CD14-positive monocyte (primary cell): Measurements from ENCODE around the gene XPR1. TPM values are rescaled to one million over a fixed set of nuclear protein-coding genes. Genes with fewer than 3 reads are reported as not detected.
"Not testable (repeated sequence)": the region's sequence is repeated elsewhere in the genome, so short reads cannot be mapped to it uniquely, and the experiment has no call there.

Source experiments
- DNase-seq, 3 donors: peaks; one replicate each; pipeline ENCODE4 v3.0.0-alpha.2; 2011 to 2022
- H2AFZ ChIP-seq: 2 replicates; pipeline ENCODE4 v1.6.0; 2012; ENCODE audit warnings: mild to moderate bottlenecking, low read depth, low read length, inconsistent platforms; ENCODE audit not compliant: insufficient read depth, poor library complexity, severe bottlenecking
- H3K27ac ChIP-seq, 2 donors: 1 replicate in 1 of 2; 2 replicates in 1 of 2; pipeline ENCODE4 v1.5.1; 2012 to 2013; ENCODE audit warnings: low read length in 2 of 2, control low read depth in 1 of 2, inconsistent platforms in 1 of 2, low read depth in 1 of 2, mild to moderate bottlenecking in 1 of 2
- H3K27me3 ChIP-seq, 2 donors: one replicate each; pipeline versions ENCODE4 v1.6.0 to v1.6.1; 2011 to 2013; ENCODE audit warnings: low read length in 2 of 2; ENCODE audit not compliant: control insufficient read depth in 2 of 2, insufficient read depth in 2 of 2
- H3K36me3 ChIP-seq, 2 donors: replicated peaks in 1 of 2; 1 replicate in 1 of 2; 2 replicates in 1 of 2; pipeline versions ENCODE4 v1.5.1 to v1.6.1; 2012 to 2013; ENCODE audit warnings: low read length in 2 of 2, control low read depth in 1 of 2, inconsistent platforms in 1 of 2, mild to moderate bottlenecking in 1 of 2; ENCODE audit not compliant: insufficient read depth in 2 of 2, control insufficient read depth in 1 of 2
- H3K4me1 ChIP-seq, 2 donors: 1 replicate in 1 of 2; 2 replicates in 1 of 2; pipeline versions ENCODE4 v1.5.1 to v1.6.1; 2012 to 2013; ENCODE audit warnings: low read length in 2 of 2, control low read depth in 1 of 2, inconsistent platforms in 1 of 2, mild to moderate bottlenecking in 1 of 2, moderate library complexity in 1 of 2; ENCODE audit not compliant: insufficient read depth in 2 of 2, control insufficient read depth in 1 of 2
- H3K4me2 ChIP-seq: replicated peaks from 2 replicates; pipeline ENCODE3; 2012; ENCODE audit warnings: low read length, moderate library complexity, mild to moderate bottlenecking; ENCODE audit not compliant: poor library complexity, severe bottlenecking; ENCODE audit errors: extremely low read depth
- H3K4me3 ChIP-seq, 3 experiments: fragments of 200-600 bp in 1 of 3; sonication (generic) in 1 of 3; replicated peaks in 1 of 3; 1 replicate in 2 of 3; 2 replicates in 1 of 3; pipeline ENCODE4 v1.5.1; 2011 to 2013; ENCODE audit warnings: low read length in 3 of 3, mild to moderate bottlenecking in 3 of 3, control low read depth in 2 of 3, low read depth in 2 of 3, inconsistent platforms in 1 of 3, moderate library complexity in 1 of 3
- H3K79me2 ChIP-seq: 2 replicates; pipeline ENCODE4 v1.6.0; 2012; ENCODE audit warnings: mild to moderate bottlenecking, control low read depth, inconsistent platforms, low read length, moderate library complexity; ENCODE audit not compliant: insufficient read depth
- H3K9ac ChIP-seq: 2 replicates; pipeline ENCODE4 v1.6.0; 2017; ENCODE audit warnings: low read length, mild to moderate bottlenecking; ENCODE audit not compliant: insufficient read depth, poor library complexity, severe bottlenecking
- H3K9me3 ChIP-seq, 2 donors: replicated peaks in 1 of 2; 1 replicate in 1 of 2; 2 replicates in 1 of 2; pipeline versions ENCODE4 v1.5.1 to v1.6.1; 2012 to 2013; ENCODE audit warnings: low read length in 2 of 2, control low read depth in 1 of 2; ENCODE audit not compliant: control insufficient read depth in 1 of 2, insufficient read depth in 1 of 2
- H4K20me1 ChIP-seq: 2 replicates; pipeline ENCODE4 v1.6.0; 2012; ENCODE audit warnings: mild to moderate bottlenecking, low read length, control low read depth, moderate library complexity; ENCODE audit not compliant: insufficient read depth
- H3K27ac Mint-ChIP-seq, 7 donors: one replicate each; pipeline ENCODE4 v1.8.0; 2020; ENCODE audit warnings: mild to moderate bottlenecking in 7 of 7, mixed read lengths in 7 of 7, moderate library complexity in 6 of 7, inconsistent platforms in 2 of 7
- H3K27me3 Mint-ChIP-seq, 3 donors: one replicate each; pipeline ENCODE4 v1.8.0; 2021 to 2022; ENCODE audit warnings: low read depth in 3 of 3, mild to moderate bottlenecking in 3 of 3, mixed read lengths in 3 of 3, moderate library complexity in 3 of 3, inconsistent platforms in 1 of 3
- H3K36me3 Mint-ChIP-seq, 2 donors: one replicate each; pipeline ENCODE4 v1.8.0; 2020; ENCODE audit warnings: mixed read lengths in 2 of 2, inconsistent platforms in 1 of 2, mild to moderate bottlenecking in 1 of 2
- H3K4me1 Mint-ChIP-seq: one replicate; pipeline ENCODE4 v1.8.0; 2020; ENCODE audit warnings: mild to moderate bottlenecking, mixed read lengths
- H3K4me3 Mint-ChIP-seq, 2 donors: one replicate each; pipeline ENCODE4 v1.8.0; 2020; ENCODE audit warnings: mild to moderate bottlenecking in 2 of 2, mixed read lengths in 2 of 2, moderate library complexity in 1 of 2
- H3K9me3 Mint-ChIP-seq, 7 donors: one replicate each; pipeline ENCODE4 v1.8.0; 2020 to 2022; ENCODE audit warnings: mixed read lengths in 7 of 7, mild to moderate bottlenecking in 6 of 7, moderate library complexity in 6 of 7, inconsistent platforms in 2 of 7
- WGBS: methylation state at CpG from one replicate; pipeline ENCODE4 v1.1.5; 2013; ENCODE audit warnings: missing lambda C conversion rate; ENCODE audit not compliant: insufficient coverage; 5-methylcytosine and 5-hydroxymethylcytosine counted together
- intact Hi-C, 2 donors: fragments of 100-400 bp; cut with micrococcal nuclease; formaldehyde crosslinking; loops; one replicate each; pipeline versions ENCODE4 v1.15.0 to v1.15.1; 2023
- polyA plus RNA-seq, 3 donors: library from polyadenylated mRNA; depleted of rRNA in 1 of 3; unstranded in 2 of 3; stranded (reverse) in 1 of 3; fragments of 300-500 nt in 2 of 3; fragments of >200 nt in 1 of 3; fragmentation: Illumina TruSeq in 2 of 3; gene quantifications; 1 replicate in 2 of 3; 2 replicates in 1 of 3; pipeline ENCODE4 v1.2.3, GENCODE V29; 2012 to 2021
- TF ChIP-seq, protein P1 (sequence below): fragments of 200-600 bp; IDR thresholded peaks from one replicate; pipeline ENCODE4 v1.8.0; 2022; ENCODE audit warnings: antibody characterized with exemption, mild to moderate bottlenecking

XPR1 gene
- polyA plus RNA-seq, 3 donors = 4.7 to 12.5 (median 8.7) TPM

DNA sequence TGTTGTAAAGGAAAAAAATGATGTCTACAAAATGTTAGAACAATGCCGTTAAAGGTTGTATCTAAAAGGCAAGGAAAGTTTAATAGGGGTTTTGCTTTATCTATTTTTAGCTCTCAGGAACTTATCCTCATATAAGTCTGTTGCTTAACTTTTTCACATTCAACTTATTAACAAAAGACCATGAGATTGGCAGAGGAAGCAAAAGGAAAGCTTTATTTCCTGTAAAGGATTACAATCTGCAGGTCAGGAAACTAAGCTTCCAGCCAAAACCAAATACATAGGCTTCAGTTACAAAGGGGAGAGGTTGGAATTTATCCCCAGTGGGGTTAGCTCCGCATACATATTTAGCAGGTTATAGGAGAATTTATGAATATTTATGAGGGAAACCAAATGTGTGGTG is 222.2 kb downstream of the XPR1 start:
- Histone ChIP-seq H3K9ac (no peak overlapping the region), H3K4me2 (no peak overlapping the region), H4K20me1 (no peaks in the 10 kb centered on the region), H3K36me3 (no peaks in the 10 kb centered on the region), H3K79me2 (no peaks in the 10 kb centered on the region), H3K4me1 (peaks cover 23 to 40% of the 10 kb centered on the region in 2 donors), H3K9me3 (no peaks in the 10 kb centered on the region), H2AFZ (no peak overlapping the region), H3K4me3 (no peak overlapping the region), H3K27ac (no peak overlapping the region), H3K27me3 (peaks cover 16 to 27% of the 10 kb centered on the region in 2 donors)
- peaks cover 28 to 40% (median 36%) of the 10 kb centered on the region in 3 donors for H3K27me3 Mint-ChIP-seq
- H3K36me3 Mint-ChIP-seq = peaks cover 10 to 44% of the 10 kb centered on the region in 2 donors
- intact Hi-C loops = no loop called here
- DNase-seq = no peak
- H3K9me3 Mint-ChIP-seq = peaks cover 0 to 8% (median 3%) of the 10 kb centered on the region in 7 donors
- no peak overlapping the region for H3K27ac Mint-ChIP-seq
- H3K4me3 Mint-ChIP-seq = peak overlapping the region in 1 of 2 donors; percentile 68
- WGBS = no CpG with 5 or more reads among the region's 2 CpGs
- TF ChIP-seq, protein P1, sequence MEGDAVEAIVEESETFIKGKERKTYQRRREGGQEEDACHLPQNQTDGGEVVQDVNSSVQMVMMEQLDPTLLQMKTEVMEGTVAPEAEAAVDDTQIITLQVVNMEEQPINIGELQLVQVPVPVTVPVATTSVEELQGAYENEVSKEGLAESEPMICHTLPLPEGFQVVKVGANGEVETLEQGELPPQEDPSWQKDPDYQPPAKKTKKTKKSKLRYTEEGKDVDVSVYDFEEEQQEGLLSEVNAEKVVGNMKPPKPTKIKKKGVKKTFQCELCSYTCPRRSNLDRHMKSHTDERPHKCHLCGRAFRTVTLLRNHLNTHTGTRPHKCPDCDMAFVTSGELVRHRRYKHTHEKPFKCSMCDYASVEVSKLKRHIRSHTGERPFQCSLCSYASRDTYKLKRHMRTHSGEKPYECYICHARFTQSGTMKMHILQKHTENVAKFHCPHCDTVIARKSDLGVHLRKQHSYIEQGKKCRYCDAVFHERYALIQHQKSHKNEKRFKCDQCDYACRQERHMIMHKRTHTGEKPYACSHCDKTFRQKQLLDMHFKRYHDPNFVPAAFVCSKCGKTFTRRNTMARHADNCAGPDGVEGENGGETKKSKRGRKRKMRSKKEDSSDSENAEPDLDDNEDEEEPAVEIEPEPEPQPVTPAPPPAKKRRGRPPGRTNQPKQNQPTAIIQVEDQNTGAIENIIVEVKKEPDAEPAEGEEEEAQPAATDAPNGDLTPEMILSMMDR = no peak
- H3K4me1 Mint-ChIP-seq = peaks cover 58% of the 10 kb centered on the region

DNA sequence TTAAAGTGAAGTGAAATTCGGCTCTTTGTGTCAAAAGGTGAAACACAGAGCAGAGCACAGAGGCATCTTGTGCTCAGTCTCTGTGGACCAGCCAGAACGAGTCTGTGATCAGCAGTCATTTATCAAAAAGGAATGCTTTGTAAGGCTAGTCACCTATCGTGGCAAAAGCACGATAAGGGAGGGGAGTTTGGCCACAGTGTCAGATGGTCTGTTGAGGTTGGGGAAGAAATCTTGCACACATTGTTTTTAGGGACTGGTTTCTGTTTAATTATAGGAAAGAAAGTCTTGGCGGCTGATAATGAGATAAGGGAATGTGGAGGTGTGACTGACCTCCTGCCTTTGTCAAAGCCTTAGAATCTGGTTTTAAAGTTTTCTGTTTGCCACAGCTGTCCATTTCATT is 222.6 kb downstream of the XPR1 start:
- Mint-ChIP-seq H3K27ac (no peak overlapping the region), H3K4me1 (peaks cover 57% of the 10 kb centered on the region), H3K9me3 (peaks cover 0 to 8% (median 3%) of the 10 kb centered on the region in 7 donors), H3K36me3 (peaks cover 10 to 45% of the 10 kb centered on the region in 2 donors), H3K4me3 (peak overlapping the region in 1 of 2 donors; percentile 68), H3K27me3 (peaks cover 28 to 40% (median 36%) of the 10 kb centered on the region in 3 donors)
- Histone ChIP-seq H3K27me3 (peaks cover 16 to 24% of the 10 kb centered on the region in 2 donors), H3K79me2 (no peaks in the 10 kb centered on the region), H3K4me2 (no peak overlapping the region), H3K9me3 (no peaks in the 10 kb centered on the region), H3K4me3 (no peak overlapping the region), H3K4me1 (peaks cover 23 to 43% of the 10 kb centered on the region in 2 donors), H2AFZ (no peak overlapping the region), H3K27ac (no peak overlapping the region), H3K36me3 (no peaks in the 10 kb centered on the region), H4K20me1 (no peaks in the 10 kb centered on the region), H3K9ac (no peak overlapping the region)
- TF ChIP-seq, protein P1 = no peak
- no peak for DNase-seq
- intact Hi-C loops = no loop called here
- WGBS = 19% methylated on average over 5 of the region's 5 CpGs

- intact Hi-C loops, H4K20me1 ChIP-seq, H3K9ac ChIP-seq, H2AFZ ChIP-seq, H3K9me3 Mint-ChIP-seq, H3K9me3 ChIP-seq, H3K36me3 ChIP-seq, H3K79me2 ChIP-seq: not testable (repeated sequence)
- Mint-ChIP-seq H3K27ac (peak overlapping the region; percentile 21 to 78 (median 64)), H3K4me1 (peaks cover 47% of the 10 kb centered on the region), H3K27me3 (peaks cover 21 to 27% (median 26%) of the 10 kb centered on the region in 3 donors), H3K4me3 (peak overlapping the region; percentile 20 to 76), H3K36me3 (peaks cover 14 to 41% of the 10 kb centered on the region in 2 donors)
- peak overlapping the region; percentile 49 for H3K4me2 ChIP-seq
- 0% methylated on average over 1 of the region's 7 CpGs for WGBS
- peak overlapping the region; percentile 25 to 46 for H3K27ac ChIP-seq
- peaks cover 18 to 36% of the 10 kb centered on the region in 2 donors for H3K4me1 ChIP-seq
- DNase-seq = peak; percentile 7 to 41 (median 15)
- H3K4me3 ChIP-seq = peak overlapping the region in 1 of 3 experiments; percentile 43
- H3K27me3 ChIP-seq = peaks cover 12 to 20% of the 10 kb centered on the region in 2 donors
Measured at GRCh38 chr1:180857947-180858725, 226.3 kb downstream of the XPR1 start.
